GM18909 (cell line): ENCODE results near the gene ZBTB5.

Experiments
- ATAC-seq: cut with Tn5 transposase; IDR thresholded peaks from one replicate; pipeline ENCODE4 v1.9.1; 2021; ENCODE audit warnings: mild to moderate bottlenecking; ENCODE audit not compliant: unreplicated experiment, poor library complexity

ZBTB5 gene

GRCh38 chr9:37453827-37454226 is 11.4 kb downstream of the ZBTB5 start:
- no peak for ATAC-seq

GRCh38 chr9:37452611-37453010 is 12.6 kb downstream of the ZBTB5 start:
- ATAC-seq = no peak

GRCh38 chr9:37451628-37452027 is 13.6 kb downstream of the ZBTB5 start:
- ATAC-seq = no peak

GRCh38 chr9:37449862-37450632 is 15.2 kb downstream of the ZBTB5 start:
- ATAC-seq = no peak

GRCh38 chr9:37447111-37447510 is 18.1 kb downstream of the ZBTB5 start:
- no peak for ATAC-seq

GRCh38 chr9:37446401-37446800 is 18.8 kb downstream of the ZBTB5 start:
- no peak for ATAC-seq

GRCh38 chr9:37445832-37446231 is 19.4 kb downstream of the ZBTB5 start:
- ATAC-seq = no peak

- no peak for ATAC-seq
These were observed 20.4 kb downstream of the ZBTB5 start for GRCh38 chr9:37444890-37445289.

- ATAC-seq = no peak
These were observed 21.7 kb downstream of the ZBTB5 start for GRCh38 chr9:37443566-37443965.

GRCh38 chr9:37442556-37442955 is 22.7 kb downstream of the ZBTB5 start:
- ATAC-seq = no peak

GRCh38 chr9:37441776-37442370 is 23.4 kb downstream of the ZBTB5 start:
- ATAC-seq = no peak

GRCh38 chr9:37438359-37438758 is 26.9 kb downstream of the ZBTB5 start:
- ATAC-seq = no peak

- no peak for ATAC-seq
These were observed 27.6 kb downstream of the ZBTB5 start for GRCh38 chr9:37437621-37438020.

- no peak for ATAC-seq
These were observed 28.2 kb downstream of the ZBTB5 start for GRCh38 chr9:37437010-37437409.

GRCh38 chr9:37436540-37436939 is 28.7 kb downstream of the ZBTB5 start:
- ATAC-seq = no peak

GRCh38 chr9:37433867-37434371 is 31.3 kb downstream of the ZBTB5 start:
- no peak for ATAC-seq

- no peak for ATAC-seq
These were observed 33.2 kb downstream of the ZBTB5 start for GRCh38 chr9:37432020-37432419.

- ATAC-seq = no peak
These were observed 34.2 kb downstream of the ZBTB5 start for GRCh38 chr9:37430841-37431597.

- no peak for ATAC-seq
These were observed 35.6 kb downstream of the ZBTB5 start for GRCh38 chr9:37429441-37430285.

- ATAC-seq = no peak
These were observed 36.9 kb downstream of the ZBTB5 start for GRCh38 chr9:37428345-37428744.
